Left lung (tissue), 10 donors: ENCODE measurements around the gene CCDC6. TPM values are rescaled to one million over a fixed set of nuclear protein-coding genes. Genes with fewer than 3 reads are reported as not detected.
"Not testable (repeated sequence)": the region's sequence is repeated elsewhere in the genome, so short reads cannot be mapped to it uniquely, and the experiment has no call there.

Experiments
- ATAC-seq: fragments of 200-7000 bp; cut with Tn5 transposase; one replicate; pipeline ENCODE4 v1.9.1; 2020; ENCODE audit warnings: moderate library complexity
- DNase-seq, 4 donors: peaks; one replicate each; pipeline ENCODE4 v3.0.0-alpha.2; 2013 to 2020
- H3K27ac ChIP-seq, 2 donors: fragments of 200-600 bp; sonication (generic) in 1 of 2; one replicate each; pipeline versions ENCODE4 v1.5.0 to v1.8.0; 2020 to 2021
- H3K27me3 ChIP-seq, 2 donors: fragments of 200-600 bp; sonication (generic) in 1 of 2; one replicate each; pipeline versions ENCODE4 v1.5.0 to v1.8.0; 2020 to 2021
- H3K36me3 ChIP-seq, 2 donors: fragments of 200-600 bp; sonication (generic) in 1 of 2; one replicate each; pipeline versions ENCODE4 v1.5.0 to v1.8.0; 2020 to 2021
- H3K4me1 ChIP-seq, 2 donors: fragments of 200-600 bp; one replicate each; pipeline ENCODE4 v1.8.0; 2021
- H3K4me3 ChIP-seq, 2 donors: fragments of 200-600 bp; sonication (generic) in 1 of 2; one replicate each; pipeline versions ENCODE4 v1.5.0 to v1.8.0; 2020 to 2021; ENCODE audit warnings: mild to moderate bottlenecking in 1 of 2
- H3K9me3 ChIP-seq, 2 donors: fragments of 200-600 bp; sonication (generic) in 1 of 2; one replicate each; pipeline versions ENCODE4 v1.5.0 to v1.8.0; 2020 to 2021
- intact Hi-C, 2 donors: fragments of 100-400 bp; cut with DNase I; formaldehyde crosslinking; loops; one replicate each; pipeline versions ENCODE4 v1.11.2 to v1.14.2; 2022
- polyA plus RNA-seq, 6 donors: library from polyadenylated mRNA; unstranded; fragments of 120-200 nt; gene quantifications; one replicate each; pipeline ENCODE4 v1.2.1, GENCODE V29; 2013; ENCODE audit not compliant: insufficient read length in 6 of 6
- total RNA-seq, 2 donors: library from RNA; stranded (reverse); fragmentation: NEBNext Ultra II Directional; extraction: Animal tissue kit (Norgen Biotek cat#: 25700); gene quantifications; one replicate each; pipeline ENCODE4 v1.2.1, GENCODE V29; 2021
- TF ChIP-seq, protein P1 (sequence below), 2 donors: fragments of 200-600 bp; sonication (generic) in 1 of 2; IDR thresholded peaks; one replicate each; pipeline versions ENCODE4 v1.5.0 to v1.8.0; 2021; ENCODE audit warnings: antibody characterized with exemption in 2 of 2
- donor health status: DM: no; HTN: yes; CAD: no.
- donor health status: DM: no; HTN: no; CAD: no.

The CCDC6 gene
- total and polyA plus RNA-seq, 8 donors, result 32.1 to 76.6 (median 44.4) TPM

DNA sequence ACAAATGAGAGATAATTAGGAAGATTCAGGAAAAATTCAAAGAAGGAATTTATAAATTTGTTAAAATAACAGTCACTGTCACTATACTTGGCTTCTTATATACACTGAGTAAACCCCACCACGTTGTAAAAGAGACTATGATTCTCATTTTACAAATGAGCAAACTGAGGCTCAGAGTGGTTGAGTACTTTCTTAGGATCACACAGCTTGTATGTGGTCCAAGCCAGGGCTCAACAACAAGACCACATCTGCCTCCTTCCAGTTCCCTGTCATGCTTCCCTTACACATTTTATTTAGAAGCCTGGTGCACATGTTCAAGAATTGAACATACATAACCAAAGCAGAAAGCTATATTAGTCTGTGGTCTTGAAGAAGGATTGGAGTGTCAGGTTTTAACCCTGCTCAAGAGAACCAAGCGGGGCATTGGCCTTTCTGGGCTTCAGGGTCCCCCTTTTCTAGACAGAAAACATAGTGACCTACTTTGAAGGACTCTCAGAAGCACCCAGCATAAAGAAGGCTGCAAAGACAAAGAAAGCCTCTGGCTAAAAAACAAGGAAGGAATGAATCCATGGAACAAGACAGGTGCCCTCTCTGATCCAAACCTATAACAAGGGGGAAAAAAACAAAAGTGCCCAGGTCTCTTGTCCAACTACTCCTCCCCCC lies 153.9 kb downstream of the CCDC6 start:
- DNase-seq, result no peak
- ATAC-seq, result no peak
- Histone ChIP-seq H3K4me3 (no peak overlapping the region), H3K27me3 (no peaks in the 10 kb centered on the region), H3K4me1 (no peaks in the 10 kb centered on the region), H3K36me3 (no peaks in the 10 kb centered on the region), H3K9me3 (no peaks in the 10 kb centered on the region), H3K27ac (no peak overlapping the region)
- TF ChIP-seq, protein P1, sequence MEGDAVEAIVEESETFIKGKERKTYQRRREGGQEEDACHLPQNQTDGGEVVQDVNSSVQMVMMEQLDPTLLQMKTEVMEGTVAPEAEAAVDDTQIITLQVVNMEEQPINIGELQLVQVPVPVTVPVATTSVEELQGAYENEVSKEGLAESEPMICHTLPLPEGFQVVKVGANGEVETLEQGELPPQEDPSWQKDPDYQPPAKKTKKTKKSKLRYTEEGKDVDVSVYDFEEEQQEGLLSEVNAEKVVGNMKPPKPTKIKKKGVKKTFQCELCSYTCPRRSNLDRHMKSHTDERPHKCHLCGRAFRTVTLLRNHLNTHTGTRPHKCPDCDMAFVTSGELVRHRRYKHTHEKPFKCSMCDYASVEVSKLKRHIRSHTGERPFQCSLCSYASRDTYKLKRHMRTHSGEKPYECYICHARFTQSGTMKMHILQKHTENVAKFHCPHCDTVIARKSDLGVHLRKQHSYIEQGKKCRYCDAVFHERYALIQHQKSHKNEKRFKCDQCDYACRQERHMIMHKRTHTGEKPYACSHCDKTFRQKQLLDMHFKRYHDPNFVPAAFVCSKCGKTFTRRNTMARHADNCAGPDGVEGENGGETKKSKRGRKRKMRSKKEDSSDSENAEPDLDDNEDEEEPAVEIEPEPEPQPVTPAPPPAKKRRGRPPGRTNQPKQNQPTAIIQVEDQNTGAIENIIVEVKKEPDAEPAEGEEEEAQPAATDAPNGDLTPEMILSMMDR (IDR thresholded peaks at IDR 0.05), result no peak
- intact Hi-C loops, result no loop called here

- H3K9me3 ChIP-seq, result no peaks in the 10 kb centered on the region
- intact Hi-C loops, result no loop called here
- no peak for DNase-seq
- H3K4me3 ChIP-seq, result no peak overlapping the region
- no peak overlapping the region for H3K27ac ChIP-seq
- H3K4me1 ChIP-seq, result no peaks in the 10 kb centered on the region
- ATAC-seq, result no peak
- no peaks in the 10 kb centered on the region for H3K27me3 ChIP-seq
- no peaks in the 10 kb centered on the region for H3K36me3 ChIP-seq
- TF ChIP-seq, protein P1 (IDR thresholded peaks at IDR 0.05), result no peak
Observed at GRCh38 chr10:59750155-59750945, 156.0 kb downstream of the CCDC6 start.

DNA sequence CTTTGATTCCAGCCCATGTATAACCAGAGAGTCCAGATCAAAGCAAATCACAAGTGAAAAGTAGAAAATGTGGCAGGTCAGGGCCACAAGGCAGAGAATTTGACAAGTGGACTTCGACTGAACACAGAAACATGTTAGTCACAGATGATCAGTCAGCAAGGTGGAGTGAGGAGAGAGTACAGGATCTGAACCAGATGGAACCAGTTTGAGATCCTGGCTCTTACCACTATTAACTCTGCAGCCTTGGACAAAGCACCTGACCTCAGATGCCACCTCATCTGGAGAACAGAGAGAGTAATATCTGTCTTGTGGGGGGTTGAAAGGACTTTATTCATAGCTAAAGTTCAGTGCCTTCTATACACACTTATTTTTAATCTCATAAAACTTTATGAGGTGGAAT lies 157.5 kb downstream of the CCDC6 start:
- Histone ChIP-seq H3K27me3 (no peaks in the 10 kb centered on the region), H3K36me3 (no peaks in the 10 kb centered on the region), H3K27ac (no peak overlapping the region), H3K9me3 (peaks cover 0 to 2% of the 10 kb centered on the region in 2 donors), H3K4me3 (no peak overlapping the region), H3K4me1 (no peaks in the 10 kb centered on the region)
- peak; percentile 24 for ATAC-seq
- TF ChIP-seq, protein P1 (IDR thresholded peaks at IDR 0.05), result no peak
- intact Hi-C loops, result no loop called here
- no peak for DNase-seq

- peaks cover 0 to 3% of the 10 kb centered on the region in 2 donors for H3K9me3 ChIP-seq
- no peak overlapping the region for H3K4me3 ChIP-seq
- no peaks in the 10 kb centered on the region for H3K27me3 ChIP-seq
- H3K36me3 ChIP-seq, result no peaks in the 10 kb centered on the region
- intact Hi-C loops, result no loop called here
- H3K4me1 ChIP-seq, result no peaks in the 10 kb centered on the region
- TF ChIP-seq, protein P1 (IDR thresholded peaks at IDR 0.05), result no peak
- ATAC-seq (no peak), DNase-seq (no peak)
- H3K27ac ChIP-seq, result no peak overlapping the region
Observed at GRCh38 chr10:59745163-59745650, 161.1 kb downstream of the CCDC6 start.

- ATAC-seq, intact Hi-C loops, H3K36me3 ChIP-seq, H3K4me3 ChIP-seq, H3K27ac ChIP-seq, H3K9me3 ChIP-seq, H3K4me1 ChIP-seq, DNase-seq, H3K27me3 ChIP-seq: not testable (repeated sequence)
Observed at GRCh38 chr10:59744762-59745161, 161.6 kb downstream of the CCDC6 start.

- H3K9me3 ChIP-seq, H3K4me3 ChIP-seq, H3K36me3 ChIP-seq, H3K27ac ChIP-seq, intact Hi-C loops, ATAC-seq, H3K27me3 ChIP-seq, H3K4me1 ChIP-seq: not testable (repeated sequence)
- DNase-seq, result peak in 1 of 4 donors; percentile 64
Observed at GRCh38 chr10:59744156-59744555, 162.2 kb downstream of the CCDC6 start.
